Cardiac septum (tissue), 1 donor: ENCODE data around the gene ZNF710. TPM values are rescaled to one million over a fixed set of nuclear protein-coding genes. Genes with fewer than 3 reads are reported as not detected.
A peak's percentile ranks its signal among the peaks of the same experiment; 100 is the strongest.
"Not testable (repeated sequence)": the region's sequence is repeated elsewhere in the genome, so short reads cannot be mapped to it uniquely, and the experiment has no call there.

Source experiments
- DNase-seq: peaks from one replicate; pipeline ENCODE4 v3.0.0-alpha.2; 2020; ENCODE audit warnings: low spot score
- intact Hi-C: fragments of 100-400 bp; cut with DNase I; formaldehyde crosslinking; loops from one replicate; pipeline ENCODE4 v1.14.0; 2022
- microRNA-seq: library from miRNA; unstranded; fragments of <30 nt; microRNA quantifications from one replicate; pipeline ENCODE4 v1.2.0, GENCODE V29; 2020
- total RNA-seq: library from RNA; stranded (reverse); fragmentation: NEBNext Ultra II Directional; extraction: Animal tissue kit (Norgen Biotek cat#: 25700); gene quantifications from one replicate; pipeline ENCODE4 v1.2.1, GENCODE V29; 2021
- donor health status: DM: no; HTN: no; CAD: no.

ZNF710 gene
- total RNA-seq, 1 donor from 2014 or later: 3.9 TPM

- DNase-seq, intact Hi-C loops: not testable (repeated sequence)
Measured at GRCh38 chr15:90109163-90109751, 108.1 kb downstream of the ZNF710 start.

GRCh38 chr15:90113166-90113565 lies 112.0 kb downstream of the ZNF710 start:
- intact Hi-C loops: no loop called here
- no peak for DNase-seq

- intact Hi-C loops: no loop called here
- DNase-seq: peak; percentile 12
Measured at GRCh38 chr15:90114451-90114901, 113.4 kb downstream of the ZNF710 start.

GRCh38 chr15:90115783-90116182 lies 114.7 kb downstream of the ZNF710 start:
- no peak for DNase-seq
- intact Hi-C loops: no loop called here

- intact Hi-C loops: no loop called here
- DNase-seq: peak; percentile 17
Measured at GRCh38 chr15:90119367-90119766, 118.2 kb downstream of the ZNF710 start.

GRCh38 chr15:90121086-90121485 lies 120.0 kb downstream of the ZNF710 start:
- DNase-seq: no peak
- intact Hi-C loops: no loop called here

GRCh38 chr15:90124507-90124906 lies 123.4 kb downstream of the ZNF710 start:
- intact Hi-C loops: no loop called here
- no peak for DNase-seq

- intact Hi-C loops: no loop called here
- DNase-seq: no peak
Measured at GRCh38 chr15:90126022-90126421, 124.9 kb downstream of the ZNF710 start.

GRCh38 chr15:90126596-90127435 lies 125.7 kb downstream of the ZNF710 start:
- no peak for DNase-seq
- intact Hi-C loops: no loop called here

- intact Hi-C loops: no loop called here
- no peak for DNase-seq
Measured at GRCh38 chr15:90130291-90130690, 129.2 kb downstream of the ZNF710 start.

Small RNA genes lying within 50 kb of the gene (microRNA-seq; reads per million reads assigned to microRNA genes)
- not detected for gene MIR3174

Other genes starting within 250 kb of the ZNF710 start
- 0.19 TPM for gene MESP2, start 225.0 kb upstream of the ZNF710 start, total RNA-seq
- 4.3 TPM for gene ANPEP, start 186.5 kb upstream of the ZNF710 start, total RNA-seq
- 33.6 TPM for gene AP3S2, start 107.3 kb upstream of the ZNF710 start, total RNA-seq
- 14.4 TPM for gene ARPIN, start 88.4 kb upstream of the ZNF710 start, total RNA-seq
- 455 TPM for gene IDH2, start 101.1 kb downstream of the ZNF710 start, total RNA-seq
- gene SEMA4B, start 200.0 kb downstream of the ZNF710 start, total RNA-seq: 21.2 TPM
- 69.9 TPM for gene CIB1, start 232.6 kb downstream of the ZNF710 start, total RNA-seq
- gene GDPGP1, start 232.9 kb downstream of the ZNF710 start, total RNA-seq: 10.6 TPM
- 0.16 TPM for gene TTLL13, start 248.2 kb downstream of the ZNF710 start, total RNA-seq